Measurements from ENCODE around the gene PPP2R5B.

DNA sequence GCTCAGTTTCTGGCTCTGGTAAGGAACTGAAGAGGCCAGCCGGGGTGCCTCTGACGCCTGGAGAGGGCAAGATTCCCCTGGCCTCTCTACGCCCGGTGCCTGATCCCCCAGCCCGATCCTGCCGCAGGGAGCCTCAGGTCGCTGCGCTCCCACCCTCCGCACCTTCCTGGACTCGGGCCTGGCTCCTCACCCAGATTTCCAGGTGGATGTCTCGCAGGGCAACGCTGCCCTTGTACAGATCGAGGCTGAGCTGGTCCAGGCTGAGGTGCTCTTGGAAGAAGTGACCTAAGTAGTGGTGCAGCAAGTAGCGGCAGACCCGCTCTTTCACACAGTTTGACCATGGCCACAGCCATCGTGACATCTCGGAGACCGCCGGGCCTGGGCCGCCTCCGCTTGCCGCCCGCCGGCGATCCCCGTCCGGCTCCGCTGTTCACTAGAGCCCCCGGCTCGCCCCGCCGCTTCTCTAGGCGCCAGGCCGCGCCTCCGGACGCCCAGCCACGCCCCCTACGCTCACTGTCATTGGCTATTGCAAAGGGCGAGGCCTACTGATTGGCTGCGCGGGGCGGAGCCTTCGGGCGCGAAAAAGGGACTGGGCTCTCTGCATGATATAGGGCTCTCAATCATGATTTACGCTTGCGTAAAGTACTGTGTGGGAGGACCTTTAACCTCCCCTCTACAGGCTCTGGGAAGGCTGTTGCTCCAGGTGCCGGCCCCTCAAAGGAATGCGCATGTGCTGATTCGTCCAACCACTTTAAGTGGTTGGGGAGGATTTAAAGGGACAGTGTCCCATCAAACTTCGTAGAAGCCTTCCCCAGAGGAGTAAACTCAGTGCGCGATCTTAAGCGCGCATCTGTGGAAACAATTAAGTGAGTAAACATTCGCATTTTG lies 7.5 kb upstream of the PPP2R5B start, which contains the start of gene ATG2A:
- TF ChIP-seq CTCF (IDR thresholded peaks at IDR 0.05): no peak
- no peak for TF ChIP-seq EZH2 (IDR thresholded peaks at IDR 0.05)
